HepG2 (cell line): Measurements from ENCODE around the gene CIAPIN1. TPM values are rescaled to one million over a fixed set of nuclear protein-coding genes. Genes with fewer than 3 reads are reported as not detected.

Experiments
- BATF2 ChIP-seq: sonication (generic); formaldehyde crosslinking; IDR thresholded peaks from 2 replicates; pipeline ENCODE4 v1.8.0; 2022; ENCODE audit warnings: mild to moderate bottlenecking, missing genetic modification reagents, moderate library complexity
- DNMT3B ChIP-seq: conservative IDR thresholded peaks from 2 replicates; pipeline ENCODE4 v1.6.1; 2016; ENCODE audit warnings: missing biosample characterization, control low read depth
- HNF1B ChIP-seq: sonication (generic); formaldehyde crosslinking; IDR thresholded peaks from 2 replicates; pipeline ENCODE4 v1.5.1; 2020; ENCODE audit warnings: mild to moderate bottlenecking, moderate library complexity, missing genetic modification reagents
- HOXA5 ChIP-seq: sonication (generic); formaldehyde crosslinking; IDR thresholded peaks from 2 replicates; pipeline ENCODE4 v1.4.0; 2020; ENCODE audit warnings: missing genetic modification reagents
- JUND ChIP-seq: sonication (generic); formaldehyde crosslinking; IDR thresholded peaks from 2 replicates; pipeline ENCODE4 v1.8.0; 2022; ENCODE audit warnings: mild to moderate bottlenecking, missing genetic modification reagents
- KDM3A ChIP-seq: IDR thresholded peaks from 2 replicates; pipeline ENCODE4 v1.6.1; 2018; ENCODE audit warnings: low read depth, missing compliant biosample characterization
- KDM6A ChIP-seq: IDR thresholded peaks from 2 replicates; pipeline ENCODE4 v1.6.1; 2016; ENCODE audit warnings: low read depth
- PBX2 ChIP-seq: IDR thresholded peaks from 2 replicates; pipeline ENCODE4 v1.6.1; 2016; ENCODE audit warnings: control low read depth
- RFX3 ChIP-seq: IDR thresholded peaks from 2 replicates; pipeline ENCODE4 v1.6.1; 2016; ENCODE audit warnings: missing biosample characterization, missing genetic modification reagents
- SOX13 ChIP-seq, 3 experiments: fragments of 450-650 bp in 1 of 3; sonication (generic) in 1 of 3; formaldehyde crosslinking in 1 of 3; IDR thresholded peaks in 2 of 3; conservative IDR thresholded peaks in 1 of 3; 2 replicates each; pipeline versions ENCODE4 v1.5.0 to v1.6.1; 2016 to 2020; ENCODE audit warnings: antibody characterized with exemption in 1 of 3, mild to moderate bottlenecking in 1 of 3, missing compliant biosample characterization in 1 of 3, missing genetic modification reagents in 1 of 3, moderate library complexity in 1 of 3
- SRSF4 ChIP-seq: fragments of 200-400 bp; formaldehyde crosslinking; IDR thresholded peaks from one replicate; pipeline ENCODE4 v1.6.1; 2018; ENCODE audit warnings: mild to moderate bottlenecking, low read depth, low read length, moderate library complexity; ENCODE audit not compliant: poor library complexity, severe bottlenecking
- SRSF9 ChIP-seq: fragments of 200-400 bp; formaldehyde crosslinking; IDR thresholded peaks from 2 replicates; pipeline ENCODE4 v1.6.1; 2018; ENCODE audit warnings: borderline replicate concordance, mild to moderate bottlenecking, low read depth, low read length; ENCODE audit not compliant: insufficient read depth, poor library complexity, severe bottlenecking
- ZBTB43 ChIP-seq: sonication (generic); formaldehyde crosslinking; conservative IDR thresholded peaks from 2 replicates; pipeline ENCODE4 v1.4.0; 2020; ENCODE audit warnings: missing genetic modification reagents
- ZC3H4 ChIP-seq: sonication (generic); formaldehyde crosslinking; IDR thresholded peaks from 2 replicates; pipeline ENCODE4 v1.4.0; 2020; ENCODE audit warnings: missing genetic modification reagents, borderline replicate concordance
- ZNF570 ChIP-seq: sonication (generic); formaldehyde crosslinking; IDR thresholded peaks from 2 replicates; pipeline ENCODE4 v1.4.0; 2020; ENCODE audit warnings: mild to moderate bottlenecking, missing genetic modification reagents, borderline replicate concordance
- ZNF782 ChIP-seq: sonication (generic); formaldehyde crosslinking; IDR thresholded peaks from 2 replicates; pipeline ENCODE4 v1.4.0; 2020; ENCODE audit warnings: missing genetic modification reagents, mild to moderate bottlenecking, borderline replicate concordance
- ZNF879 ChIP-seq: sonication (generic); formaldehyde crosslinking; IDR thresholded peaks from 2 replicates; pipeline ENCODE4 v1.8.1; 2023; ENCODE audit warnings: missing genetic modification reagents
- ZSCAN5A ChIP-seq: sonication (generic); formaldehyde crosslinking; IDR thresholded peaks from 2 replicates; pipeline ENCODE4 v1.8.0; 2022; ENCODE audit warnings: mild to moderate bottlenecking, missing genetic modification reagents, borderline replicate concordance
- polyA plus RNA-seq, 8 experiments: library from polyadenylated mRNA; depleted of rRNA in 3 of 8; stranded (reverse) in 7 of 8; unstranded in 1 of 8; fragments of >200 nt; fragmentation: Illumina TruSeq in 4 of 8; extraction: Trizol in 4 of 8; gene quantifications; 2 replicates each; pipeline versions ENCODE4 v1.2.1 to v1.2.3, GENCODE V29; 2011 to 2016; ENCODE audit warnings: low read depth in 4 of 8, missing spikeins in 1 of 8, mixed read lengths in 1 of 8; ENCODE audit not compliant: insufficient read depth in 1 of 8
- total RNA-seq, 5 experiments: library from RNA; depleted of rRNA; stranded (reverse); fragments of >200 nt; fragmentation: Illumina TruSeq; extraction: Trizol; gene quantifications; 2 replicates each; pipeline ENCODE4 v1.2.3, GENCODE V29; 2016; ENCODE audit warnings: low read depth in 1 of 5
- TF ChIP-seq, protein P1 (sequence below): sonication (generic); formaldehyde crosslinking; conservative IDR thresholded peaks from 2 replicates; pipeline ENCODE4 v1.5.0; 2020; ENCODE audit warnings: missing genetic modification reagents
- TF ChIP-seq, protein P2 (sequence below): sonication (generic); formaldehyde crosslinking; IDR thresholded peaks from 2 replicates; pipeline ENCODE4 v1.8.0; 2023; ENCODE audit warnings: mild to moderate bottlenecking, missing genetic modification reagents

CIAPIN1 gene
- total and polyA plus RNA-seq, 2 of the 13 experiments (the other 11 are each of a cell fraction or from before 2014, with no cell fraction given) = 69.3 to 89.7 TPM

- TF ChIP-seq JUND (CRISPR knock-in tag) (no peak), ZSCAN5A (CRISPR knock-in tag) (no peak; the same call in 1 of the 2 replicates), ZNF782 (CRISPR knock-in tag) (no peak; the same call in none of the 2 replicates), HOXA5 (CRISPR knock-in tag) (no peak), HNF1B (CRISPR knock-in tag) (no peak), ZNF570 (CRISPR knock-in tag) (no peak), KDM6A (CRISPR knock-in tag) (no peak), KDM3A (CRISPR knock-in tag) (no peak), SOX13 (IDR thresholded peaks at IDR 0.05) (no peak), SOX13 (CRISPR knock-in tag; conservative IDR thresholded peaks at IDR 0.05 in 1 of 2, IDR thresholded peaks at IDR 0.05 in 1 of 2) (no peak), SRSF9 (no peak), ZC3H4 (CRISPR knock-in tag) (peak; percentile 46), BATF2 (CRISPR knock-in tag) (no peak), SRSF4 (no peak), ZBTB43 (no peak), RFX3 (CRISPR knock-in tag) (no peak), ZNF879 (CRISPR knock-in tag) (peak; percentile 68; the same call in 1 of the 2 replicates), DNMT3B (CRISPR knock-in tag) (peak; percentile 10; the same call in 1 of the 2 replicates), PBX2 (CRISPR knock-in tag) (no peak)
- TF ChIP-seq, protein P1, sequence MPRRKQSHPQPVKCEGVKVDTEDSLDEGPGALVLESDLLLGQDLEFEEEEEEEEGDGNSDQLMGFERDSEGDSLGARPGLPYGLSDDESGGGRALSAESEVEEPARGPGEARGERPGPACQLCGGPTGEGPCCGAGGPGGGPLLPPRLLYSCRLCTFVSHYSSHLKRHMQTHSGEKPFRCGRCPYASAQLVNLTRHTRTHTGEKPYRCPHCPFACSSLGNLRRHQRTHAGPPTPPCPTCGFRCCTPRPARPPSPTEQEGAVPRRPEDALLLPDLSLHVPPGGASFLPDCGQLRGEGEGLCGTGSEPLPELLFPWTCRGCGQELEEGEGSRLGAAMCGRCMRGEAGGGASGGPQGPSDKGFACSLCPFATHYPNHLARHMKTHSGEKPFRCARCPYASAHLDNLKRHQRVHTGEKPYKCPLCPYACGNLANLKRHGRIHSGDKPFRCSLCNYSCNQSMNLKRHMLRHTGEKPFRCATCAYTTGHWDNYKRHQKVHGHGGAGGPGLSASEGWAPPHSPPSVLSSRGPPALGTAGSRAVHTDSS (CRISPR knock-in tag) = no peak
- TF ChIP-seq, protein P2, sequence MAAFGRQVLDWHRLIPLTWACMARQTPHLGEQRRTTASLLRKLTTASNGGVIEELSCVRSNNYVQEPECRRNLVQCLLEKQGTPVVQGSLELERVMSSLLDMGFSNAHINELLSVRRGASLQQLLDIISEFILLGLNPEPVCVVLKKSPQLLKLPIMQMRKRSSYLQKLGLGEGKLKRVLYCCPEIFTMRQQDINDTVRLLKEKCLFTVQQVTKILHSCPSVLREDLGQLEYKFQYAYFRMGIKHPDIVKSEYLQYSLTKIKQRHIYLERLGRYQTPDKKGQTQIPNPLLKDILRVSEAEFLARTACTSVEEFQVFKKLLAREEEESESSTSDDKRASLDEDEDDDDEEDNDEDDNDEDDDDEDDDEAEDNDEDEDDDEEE (CRISPR knock-in tag) = no peak
These were observed 527 bp downstream of the CIAPIN1 start (continued) for GRCh38 chr16:57446531-57447185.
